Hepatocyte (in vitro differentiated cells): ENCODE measurements around the gene SPATA2L. TPM values are rescaled to one million over a fixed set of nuclear protein-coding genes. Genes with fewer than 3 reads are reported as not detected.
"Not testable (repeated sequence)": the region's sequence is repeated elsewhere in the genome, so short reads cannot be mapped to it uniquely, and the experiment has no call there.

Experiments used
- DNase-seq: peaks from one replicate; pipeline ENCODE4 v3.0.0-alpha.2; 2016; ENCODE audit warnings: low spot score
- H2AFZ ChIP-seq: fragments of 200-600 bp; sonication (generic); 2 replicates; pipeline ENCODE4 v1.6.0; 2016; ENCODE audit warnings: antibody characterized with exemption, mild to moderate bottlenecking
- H3K27ac ChIP-seq: fragments of 200-600 bp; sonication (generic); 2 replicates; pipeline ENCODE4 v1.5.1; 2016; ENCODE audit warnings: mild to moderate bottlenecking
- H3K27me3 ChIP-seq: fragments of 200-600 bp; sonication (generic); 2 replicates; pipeline ENCODE4 v1.6.1; 2016
- H3K36me3 ChIP-seq: fragments of 200-600 bp; sonication (generic); replicated peaks from 2 replicates; pipeline ENCODE4 v1.5.1; 2016; ENCODE audit warnings: low read depth; ENCODE audit not compliant: insufficient read depth
- H3K4me1 ChIP-seq: fragments of 200-600 bp; sonication (generic); 2 replicates; pipeline ENCODE4 v1.5.1; 2016; ENCODE audit warnings: mild to moderate bottlenecking, moderate library complexity; ENCODE audit not compliant: insufficient read depth
- H3K4me2 ChIP-seq: fragments of 200-600 bp; sonication (generic); 2 replicates; pipeline ENCODE4 v1.6.0; 2016
- H3K4me3 ChIP-seq: fragments of 200-600 bp; sonication (generic); 2 replicates; pipeline ENCODE4 v1.5.1; 2016; ENCODE audit warnings: mild to moderate bottlenecking
- H3K79me2 ChIP-seq: fragments of 200-600 bp; sonication (generic); 2 replicates; pipeline ENCODE4 v1.6.0; 2017; ENCODE audit warnings: mild to moderate bottlenecking
- H3K9me2 ChIP-seq: fragments of 200-600 bp; sonication (generic); replicated peaks from 2 replicates; pipeline ENCODE4 v1.6.0; 2017; ENCODE audit warnings: mild to moderate bottlenecking; ENCODE audit not compliant: insufficient read depth
- H3K9me3 ChIP-seq: fragments of 200-600 bp; sonication (generic); 2 replicates; pipeline ENCODE4 v1.5.1; 2016; ENCODE audit warnings: low read depth, mild to moderate bottlenecking
- H4K20me1 ChIP-seq: fragments of 200-600 bp; sonication (generic); 2 replicates; pipeline ENCODE4 v1.6.0; 2016; ENCODE audit warnings: mild to moderate bottlenecking; ENCODE audit not compliant: insufficient read depth, poor library complexity, severe bottlenecking
- EZH2 ChIP-seq: fragments of 200-600 bp; sonication (generic); IDR thresholded peaks from 2 replicates; pipeline ENCODE4 v1.6.1; 2016; ENCODE audit warnings: antibody characterized with exemption, mild to moderate bottlenecking, borderline replicate concordance
- EZH2phosphoT487 ChIP-seq: fragments of 200-600 bp; sonication (generic); IDR thresholded peaks from one replicate; pipeline ENCODE4 v1.6.1; 2018; ENCODE audit warnings: antibody characterized with exemption, mild to moderate bottlenecking, low read depth, moderate library complexity; ENCODE audit not compliant: unreplicated experiment, severe bottlenecking
- WGBS: methylation state at CpG from one replicate; pipeline ENCODE4 v1.1.6; 2016; ENCODE audit warnings: low lambda C conversion rate; ENCODE audit errors: missing lambda C conversion rate; 5-methylcytosine and 5-hydroxymethylcytosine counted together
- polyA plus RNA-seq: library from polyadenylated mRNA; unstranded; fragments of >200 nt; fragmentation: Nextera tagmentation; extraction: Ambion mirVana; gene quantifications from 2 replicates; pipeline ENCODE4 v1.2.1, GENCODE V29; 2016
- total RNA-seq: library from RNA; depleted of rRNA; stranded (reverse); fragments of >200 nt; gene quantifications from 2 replicates; pipeline ENCODE4 v1.2.3, GENCODE V29; 2014
- TF ChIP-seq, protein P1 (sequence below): fragments of 200-600 bp; sonication (generic); IDR thresholded peaks from 2 replicates; pipeline ENCODE4 v1.5.1; 2016; ENCODE audit warnings: antibody characterized with exemption, mild to moderate bottlenecking; ENCODE audit not compliant: poor library complexity

The SPATA2L gene
- total and polyA plus RNA-seq, 2 experiments from 2014 or later = 25.0 to 32.9 TPM

DNA sequence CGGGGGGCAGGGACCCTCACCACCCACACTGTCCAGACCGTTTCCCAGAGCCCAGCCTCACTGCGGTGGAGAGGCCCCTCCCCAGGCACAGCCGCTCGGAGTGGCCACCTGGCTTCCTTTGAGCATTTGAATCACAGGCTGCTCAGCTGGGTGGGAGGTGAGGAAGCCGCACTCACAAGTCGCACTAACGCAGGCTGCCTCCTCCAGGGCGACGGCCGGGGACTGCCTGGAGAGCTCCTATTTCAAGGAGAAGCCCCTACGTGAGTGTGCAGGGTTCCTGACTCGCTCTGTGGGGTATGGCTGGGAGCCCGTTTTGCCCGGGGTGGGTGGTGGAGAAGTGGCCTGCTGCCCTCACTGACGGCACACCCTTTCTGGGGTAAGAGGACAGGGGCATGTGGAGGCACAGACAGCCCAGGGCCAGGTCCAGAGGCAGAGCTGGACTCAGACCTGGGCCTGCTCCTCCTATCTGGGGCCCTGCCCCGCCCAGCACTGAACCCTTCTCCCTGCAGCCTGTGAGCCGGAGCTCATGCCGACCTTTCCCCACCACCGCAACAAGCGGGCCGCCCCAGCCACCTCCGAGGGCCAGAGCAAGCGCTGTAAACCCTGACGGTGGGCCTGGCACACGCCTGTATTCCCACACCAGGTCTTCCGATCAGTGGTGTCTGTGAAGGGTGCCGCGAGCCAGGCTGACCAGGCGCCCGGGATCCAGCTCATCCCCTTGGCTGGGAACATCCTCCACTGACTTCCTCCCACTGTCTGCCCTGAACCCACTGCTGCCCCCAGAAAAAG, 6.2 kb downstream of the SPATA2L start:
- Histone ChIP-seq H3K36me3 (no peaks in the 10 kb centered on the region), H3K27ac (no peak overlapping the region), H2AFZ (no peak overlapping the region), H3K4me3 (no peak overlapping the region), H3K9me3 (no peaks in the 10 kb centered on the region), H3K27me3 (no peaks in the 10 kb centered on the region), H3K79me2 (peaks cover 6% of the 10 kb centered on the region), H3K4me2 (no peak overlapping the region), H3K4me1 (peaks cover 5% of the 10 kb centered on the region), H3K9me2 (no peaks in the 10 kb centered on the region), H4K20me1 (peaks cover 9% of the 10 kb centered on the region)
- DNase-seq = peak; percentile 11
- TF ChIP-seq EZH2phosphoT487 (no peak), EZH2 (no peak)
- TF ChIP-seq, protein P1, sequence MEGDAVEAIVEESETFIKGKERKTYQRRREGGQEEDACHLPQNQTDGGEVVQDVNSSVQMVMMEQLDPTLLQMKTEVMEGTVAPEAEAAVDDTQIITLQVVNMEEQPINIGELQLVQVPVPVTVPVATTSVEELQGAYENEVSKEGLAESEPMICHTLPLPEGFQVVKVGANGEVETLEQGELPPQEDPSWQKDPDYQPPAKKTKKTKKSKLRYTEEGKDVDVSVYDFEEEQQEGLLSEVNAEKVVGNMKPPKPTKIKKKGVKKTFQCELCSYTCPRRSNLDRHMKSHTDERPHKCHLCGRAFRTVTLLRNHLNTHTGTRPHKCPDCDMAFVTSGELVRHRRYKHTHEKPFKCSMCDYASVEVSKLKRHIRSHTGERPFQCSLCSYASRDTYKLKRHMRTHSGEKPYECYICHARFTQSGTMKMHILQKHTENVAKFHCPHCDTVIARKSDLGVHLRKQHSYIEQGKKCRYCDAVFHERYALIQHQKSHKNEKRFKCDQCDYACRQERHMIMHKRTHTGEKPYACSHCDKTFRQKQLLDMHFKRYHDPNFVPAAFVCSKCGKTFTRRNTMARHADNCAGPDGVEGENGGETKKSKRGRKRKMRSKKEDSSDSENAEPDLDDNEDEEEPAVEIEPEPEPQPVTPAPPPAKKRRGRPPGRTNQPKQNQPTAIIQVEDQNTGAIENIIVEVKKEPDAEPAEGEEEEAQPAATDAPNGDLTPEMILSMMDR = no peak
- WGBS = 92% methylated on average over 30 of the region's 31 CpGs

GRCh38 chr16:89694784-89695085, 6.8 kb downstream of the SPATA2L start:
- not testable (repeated sequence) for H3K27me3 ChIP-seq, H3K9me3 ChIP-seq, H3K27ac ChIP-seq, H3K4me3 ChIP-seq, H3K9me2 ChIP-seq, H3K36me3 ChIP-seq, H3K4me2 ChIP-seq, H2AFZ ChIP-seq, H3K4me1 ChIP-seq, H4K20me1 ChIP-seq, DNase-seq
- WGBS = 92% methylated on average over 11 of the region's 23 CpGs
- peaks cover 12% of the 10 kb centered on the region for H3K79me2 ChIP-seq

DNA sequence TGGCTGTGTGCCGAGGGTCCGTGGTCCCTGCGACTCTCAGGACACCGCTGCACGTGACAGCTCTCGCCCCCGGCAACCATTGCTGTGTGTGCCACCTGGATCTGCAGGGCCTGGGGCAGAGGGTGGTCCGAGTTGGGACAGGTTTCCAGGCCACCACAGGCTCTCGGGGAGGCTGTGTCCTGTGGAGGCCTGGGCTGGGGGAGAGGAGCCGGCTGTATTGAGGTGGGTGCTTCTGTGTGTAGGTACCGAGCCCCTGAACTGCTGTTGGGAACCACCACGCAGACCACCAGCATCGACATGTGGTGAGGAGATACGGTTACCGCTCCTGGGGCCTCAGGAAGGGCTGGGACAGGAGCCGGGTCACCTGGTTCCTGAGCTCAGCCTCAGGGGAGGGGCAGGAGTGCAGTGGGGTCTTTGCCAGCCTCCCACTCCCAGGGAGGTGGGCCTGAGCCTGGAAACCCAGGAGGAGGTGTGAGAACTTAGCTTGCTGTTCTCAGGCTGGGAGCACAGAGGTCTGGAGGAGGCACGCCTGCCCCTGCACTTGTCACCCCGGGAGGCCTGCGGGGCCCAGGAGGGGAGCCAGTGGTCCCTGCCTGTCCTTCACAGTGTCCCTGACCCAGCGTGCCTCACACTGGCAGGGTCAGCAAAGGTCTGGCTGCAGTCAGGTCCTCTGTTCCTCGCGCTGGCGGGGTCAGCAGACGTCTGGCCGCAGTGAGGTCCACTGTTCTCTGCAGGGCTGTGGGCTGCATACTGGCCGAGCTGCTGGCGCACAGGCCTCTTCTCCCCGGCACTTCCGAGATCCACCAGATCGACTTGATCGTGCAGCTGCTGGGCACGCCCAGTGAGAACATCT, 7.3 kb downstream of the SPATA2L start:
- Histone ChIP-seq H3K27me3 (no peaks in the 10 kb centered on the region), H3K4me3 (no peak overlapping the region), H4K20me1 (peaks cover under 1% of the 10 kb centered on the region), H3K4me2 (no peak overlapping the region), H3K9me2 (no peaks in the 10 kb centered on the region), H3K9me3 (no peaks in the 10 kb centered on the region), H3K36me3 (no peaks in the 10 kb centered on the region), H3K4me1 (no peaks in the 10 kb centered on the region), H3K27ac (no peak overlapping the region), H3K79me2 (peaks cover 17% of the 10 kb centered on the region), H2AFZ (no peak overlapping the region)
- no peak for TF ChIP-seq EZH2
- TF ChIP-seq, protein P1 = no peak
- no peak for DNase-seq
- 96% methylated on average over 28 of the region's 32 CpGs for WGBS

- no peaks in the 10 kb centered on the region for H3K9me3 ChIP-seq
- TF ChIP-seq, protein P1 = no peak
- TF ChIP-seq EZH2phosphoT487 (no peak), EZH2 (no peak)
Measured at GRCh38 chr16:89693289-89693731, 8.2 kb downstream of the SPATA2L start.

More at GRCh38 chr16:89693289-89693731, 8.2 kb downstream of the SPATA2L start:
- Histone ChIP-seq H3K9me2 (no peaks in the 10 kb centered on the region), H3K27me3 (no peaks in the 10 kb centered on the region), H4K20me1 (peaks cover 4% of the 10 kb centered on the region), H3K27ac (no peak overlapping the region), H3K4me2 (no peak overlapping the region), H3K36me3 (no peaks in the 10 kb centered on the region), H2AFZ (no peak overlapping the region), H3K4me3 (no peak overlapping the region), H3K79me2 (peaks cover 21% of the 10 kb centered on the region), H3K4me1 (peaks cover 3% of the 10 kb centered on the region)
- WGBS = 95% methylated on average over 11 of the region's 11 CpGs
- no peak for DNase-seq
